Measurements from ENCODE around the gene HMGN3.

DNA sequence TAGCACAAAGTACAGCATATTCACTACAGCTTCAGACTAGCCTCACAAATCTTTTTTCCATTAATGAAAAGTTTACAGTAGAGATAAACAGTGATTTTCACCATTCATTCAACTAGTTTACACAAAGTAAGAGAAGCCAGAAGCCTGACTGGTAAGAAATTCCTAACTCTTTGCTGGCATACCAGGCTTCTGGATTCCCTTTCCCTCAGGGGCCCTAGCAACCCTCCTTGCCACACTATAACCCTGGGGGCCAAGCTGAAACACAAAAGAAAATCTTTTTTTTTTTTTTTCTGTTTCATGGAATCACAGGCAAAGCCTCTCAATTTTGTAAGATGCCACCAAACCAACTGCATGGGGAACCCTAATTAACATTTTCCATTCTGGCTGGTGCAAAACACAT is 28.9 kb upstream of the HMGN3 start:
- TF ChIP-seq POLR2AphosphoS5 (IDR thresholded peaks at IDR 0.05): no peak
- TF ChIP-seq CTCF (IDR thresholded peaks at IDR 0.05; ENCODE audit: poor library complexity, severe bottlenecking): no peak
- TF ChIP-seq EP300 (conservative IDR thresholded peaks at IDR 0.05; ENCODE audit: poor library complexity, severe bottlenecking): no peak
- no peak for TF ChIP-seq EZH2 (IDR thresholded peaks at IDR 0.05; ENCODE audit: borderline replicate concordance, insufficient read depth, low read length, poor library complexity, severe bottlenecking)
